Activated naive CD4-positive, alpha-beta T cell treated with Interleukin-2 at 50 U/mL for 16 hours (primary cell): ENCODE measurements around the gene TOP3B.

ENCODE experiments used
- DNase-seq: peaks from one replicate; pipeline ENCODE4 v3.0.0-alpha.2; 2020

The TOP3B gene

GRCh38 chr22:21961886-21962654, 20.5 kb downstream of the TOP3B start:
- DNase-seq: no peak

- no peak for DNase-seq
Measured at GRCh38 chr22:21961127-21961867, 21.3 kb downstream of the TOP3B start.

- DNase-seq: no peak
Measured at GRCh38 chr22:21960200-21961126, 22.1 kb downstream of the TOP3B start.

- no peak for DNase-seq
Measured at GRCh38 chr22:21959274-21960074, 23.1 kb downstream of the TOP3B start.

- DNase-seq: no peak
Measured at GRCh38 chr22:21958360-21959273, 24.0 kb downstream of the TOP3B start.

GRCh38 chr22:21952586-21953571, 29.7 kb downstream of the TOP3B start, which contains the start of gene PPM1F:
Gene PPM1F (minus strand): TSS chr22:21952848. CDS start chr22:21946048, 6,800 bp downstream.
- peak; percentile 91 for DNase-seq

- no peak for DNase-seq
Measured at GRCh38 chr22:21951931-21952465, 30.6 kb downstream of the TOP3B start.

GRCh38 chr22:21951062-21951461, 31.5 kb downstream of the TOP3B start:
- no peak for DNase-seq

- DNase-seq: no peak
Measured at GRCh38 chr22:21949948-21950347, 32.6 kb downstream of the TOP3B start.

- no peak for DNase-seq
Measured at GRCh38 chr22:21949569-21949918, 33.0 kb downstream of the TOP3B start.

- no peak for DNase-seq
Measured at GRCh38 chr22:21948824-21949568, 33.6 kb downstream of the TOP3B start.

- no peak for DNase-seq
Measured at GRCh38 chr22:21948390-21948789, 34.2 kb downstream of the TOP3B start.

- DNase-seq: no peak
Measured at GRCh38 chr22:21947040-21948014, 35.3 kb downstream of the TOP3B start.

- DNase-seq: no peak
Measured at GRCh38 chr22:21946262-21946925, 36.2 kb downstream of the TOP3B start.

GRCh38 chr22:21945453-21946261, 36.9 kb downstream of the TOP3B start:
- DNase-seq: no peak

- no peak for DNase-seq
Measured at GRCh38 chr22:21944871-21945270, 37.7 kb downstream of the TOP3B start.
